GM06990 (cell line): ENCODE measurements around the gene URB2.
"Not testable (repeated sequence)": the region's sequence is repeated elsewhere in the genome, so short reads cannot be mapped to it uniquely, and the experiment has no call there.

Experiments
- DNase-seq: peaks from one replicate; pipeline ENCODE4 v3.0.0-alpha.2; 2011; ENCODE audit not compliant: insufficient read length; ENCODE audit errors: extremely low read depth
- H3K27me3 ChIP-seq: replicated peaks from 2 replicates; pipeline ENCODE4 v1.6.0; 2011; ENCODE audit warnings: low read length; ENCODE audit not compliant: control insufficient read depth, insufficient read depth
- H3K36me3 ChIP-seq: 2 replicates; pipeline ENCODE4 v1.5.1; 2011; ENCODE audit warnings: low read length; ENCODE audit not compliant: control insufficient read depth, insufficient read depth
- H3K4me3 ChIP-seq: replicated peaks from 2 replicates; pipeline ENCODE4 v1.5.1; 2011; ENCODE audit warnings: low read depth, mild to moderate bottlenecking, control low read depth, low read length
- CTCF ChIP-seq: IDR thresholded peaks from 2 replicates; pipeline ENCODE4 v1.5.1; 2011; ENCODE audit warnings: low read length, control low read depth, mild to moderate bottlenecking, inconsistent platforms; ENCODE audit not compliant: insufficient read depth, poor library complexity, severe bottlenecking

URB2 gene

GRCh38 chr1:229699613-229700267 lies 73.7 kb downstream of the URB2 start:
- DNase-seq, result no peak
- TF ChIP-seq CTCF, result no peak
- Histone ChIP-seq H3K4me3 (no peak overlapping the region), H3K36me3 (no peaks in the 10 kb centered on the region), H3K27me3 (no peaks in the 10 kb centered on the region)

GRCh38 chr1:229704157-229704556 lies 78.1 kb downstream of the URB2 start:
- H3K4me3 ChIP-seq, result no peak overlapping the region
- no peak for TF ChIP-seq CTCF

GRCh38 chr1:229705152-229705551 lies 79.1 kb downstream of the URB2 start:
- DNase-seq, H3K27me3 ChIP-seq, H3K4me3 ChIP-seq, H3K36me3 ChIP-seq: not testable (repeated sequence)

More at GRCh38 chr1:229704157-229704556, 78.1 kb downstream of the URB2 start:
- no peaks in the 10 kb centered on the region for H3K36me3 ChIP-seq
- no peak for DNase-seq
- H3K27me3 ChIP-seq, result no peaks in the 10 kb centered on the region

GRCh38 chr1:229707127-229707526 lies 81.1 kb downstream of the URB2 start:
- not testable (repeated sequence) for H3K36me3 ChIP-seq, DNase-seq, H3K4me3 ChIP-seq, H3K27me3 ChIP-seq

GRCh38 chr1:229709500-229710013 lies 83.5 kb downstream of the URB2 start:
- H3K36me3 ChIP-seq, result no peaks in the 10 kb centered on the region
- H3K4me3 ChIP-seq, result no peak overlapping the region
- no peaks in the 10 kb centered on the region; the same call in 1 of the 2 replicates for H3K27me3 ChIP-seq
- no peak for DNase-seq
- TF ChIP-seq CTCF, result no peak
